ENCODE measurements around the gene MCEE. TPM values are rescaled to one million over a fixed set of nuclear protein-coding genes. Genes with fewer than 3 reads are reported as not detected.

The MCEE gene
- total and polyA plus RNA-seq, 11 donors, result 23.8 to 36.8 (median 29.3) TPM

- 76 to 90% (median 85%) methylated on average over 5 of the region's 5 CpGs for WGBS, 4 donors
- no peak for TF ChIP-seq POLR2A (IDR thresholded peaks at IDR 0.05)
- no peak for TF ChIP-seq CTCF (IDR thresholded peaks at IDR 0.05)
- intact Hi-C loops (cut with DNase I), result no loop called here
- H3K4me3 ChIP-seq, result no peak overlapping the region
- peak overlapping the region in 1 of 12 donors; percentile 54 for H3K27ac ChIP-seq
- no peaks in the 10 kb centered on the region for H3K9me3 ChIP-seq
- no peak for DNase-seq
- peaks cover 0 to 24% (median 17%) of the 10 kb centered on the region in 9 donors for H3K36me3 ChIP-seq
- ATAC-seq, result no peak
- peaks cover 0 to 18% (median 0%) of the 10 kb centered on the region in 12 donors for H3K4me1 ChIP-seq
- peaks cover 0 to 4% (median 0%) of the 10 kb centered on the region in 9 donors for H3K27me3 ChIP-seq
Observed at GRCh38 chr2:71082402-71083252, 47.4 kb downstream of the MCEE start.

GRCh38 chr2:71078624-71079023 lies 51.4 kb downstream of the MCEE start:
- ATAC-seq (no peak), DNase-seq (no peak)
- Histone ChIP-seq H3K27me3 (no peaks in the 10 kb centered on the region), H3K4me3 (no peak overlapping the region), H3K27ac (no peak overlapping the region), H3K36me3 (peaks cover 0 to 64% (median 57%) of the 10 kb centered on the region in 9 donors), H3K4me1 (peaks cover 0 to 34% (median 0%) of the 10 kb centered on the region in 12 donors), H3K9me3 (no peaks in the 10 kb centered on the region)
- WGBS, 4 donors, result 46 to 74% (median 69%) methylated on average over 3 of the region's 3 CpGs
- intact Hi-C loops (cut with DNase I), result no loop called here
- TF ChIP-seq POLR2A (IDR thresholded peaks at IDR 0.05) (no peak), CTCF (IDR thresholded peaks at IDR 0.05) (no peak)

- WGBS, 4 donors, result 95 to 100% (median 97%) methylated on average over 2 of the region's 2 CpGs
- Histone ChIP-seq H3K9me3 (no peaks in the 10 kb centered on the region), H3K27me3 (no peaks in the 10 kb centered on the region), H3K4me3 (no peak overlapping the region), H3K36me3 (peaks cover 0 to 85% (median 69%) of the 10 kb centered on the region in 9 donors), H3K27ac (no peak overlapping the region), H3K4me1 (peaks cover 0 to 63% (median 10%) of the 10 kb centered on the region in 12 donors)
- intact Hi-C loops (cut with DNase I), result no loop called here
- DNase-seq (no peak), ATAC-seq (no peak)
- TF ChIP-seq POLR2A (IDR thresholded peaks at IDR 0.05) (no peak), CTCF (IDR thresholded peaks at IDR 0.05) (no peak)
Observed at GRCh38 chr2:71074893-71075395, 55.1 kb downstream of the MCEE start.

GRCh38 chr2:71073475-71073874 lies 56.6 kb downstream of the MCEE start:
- H3K9me3 ChIP-seq, result no peaks in the 10 kb centered on the region
- WGBS, 4 donors, result 89 to 99% (median 94%) methylated on average over 8 of the region's 8 CpGs
- no peak overlapping the region for H3K27ac ChIP-seq
- DNase-seq, result no peak
- H3K27me3 ChIP-seq, result no peaks in the 10 kb centered on the region
- no peak for ATAC-seq
- intact Hi-C loops (cut with DNase I), result no loop called here
- TF ChIP-seq POLR2A (IDR thresholded peaks at IDR 0.05) (no peak), CTCF (IDR thresholded peaks at IDR 0.05) (no peak)
- H3K36me3 ChIP-seq, result peaks cover 0 to 70% (median 60%) of the 10 kb centered on the region in 9 donors
- peaks cover 4 to 74% (median 20%) of the 10 kb centered on the region in 12 donors for H3K4me1 ChIP-seq
- H3K4me3 ChIP-seq, result no peak overlapping the region
